Hepatocyte (in vitro differentiated cells): ENCODE measurements around the gene DERL3. TPM values are rescaled to one million over a fixed set of nuclear protein-coding genes. Genes with fewer than 3 reads are reported as not detected.
A peak's percentile ranks its signal among the peaks of the same experiment; 100 is the strongest.

ENCODE experiments used
- DNase-seq: peaks from one replicate; pipeline ENCODE4 v3.0.0-alpha.2; 2016; ENCODE audit warnings: low spot score
- H2AFZ ChIP-seq: fragments of 200-600 bp; sonication (generic); 2 replicates; pipeline ENCODE4 v1.6.0; 2016; ENCODE audit warnings: antibody characterized with exemption, mild to moderate bottlenecking
- H3K27ac ChIP-seq: fragments of 200-600 bp; sonication (generic); 2 replicates; pipeline ENCODE4 v1.5.1; 2016; ENCODE audit warnings: mild to moderate bottlenecking
- H3K27me3 ChIP-seq: fragments of 200-600 bp; sonication (generic); 2 replicates; pipeline ENCODE4 v1.6.1; 2016
- H3K36me3 ChIP-seq: fragments of 200-600 bp; sonication (generic); replicated peaks from 2 replicates; pipeline ENCODE4 v1.5.1; 2016; ENCODE audit warnings: low read depth; ENCODE audit not compliant: insufficient read depth
- H3K4me1 ChIP-seq: fragments of 200-600 bp; sonication (generic); 2 replicates; pipeline ENCODE4 v1.5.1; 2016; ENCODE audit warnings: mild to moderate bottlenecking, moderate library complexity; ENCODE audit not compliant: insufficient read depth
- H3K4me2 ChIP-seq: fragments of 200-600 bp; sonication (generic); 2 replicates; pipeline ENCODE4 v1.6.0; 2016
- H3K4me3 ChIP-seq: fragments of 200-600 bp; sonication (generic); 2 replicates; pipeline ENCODE4 v1.5.1; 2016; ENCODE audit warnings: mild to moderate bottlenecking
- H3K79me2 ChIP-seq: fragments of 200-600 bp; sonication (generic); 2 replicates; pipeline ENCODE4 v1.6.0; 2017; ENCODE audit warnings: mild to moderate bottlenecking
- H3K9me2 ChIP-seq: fragments of 200-600 bp; sonication (generic); replicated peaks from 2 replicates; pipeline ENCODE4 v1.6.0; 2017; ENCODE audit warnings: mild to moderate bottlenecking; ENCODE audit not compliant: insufficient read depth
- H3K9me3 ChIP-seq: fragments of 200-600 bp; sonication (generic); 2 replicates; pipeline ENCODE4 v1.5.1; 2016; ENCODE audit warnings: low read depth, mild to moderate bottlenecking
- H4K20me1 ChIP-seq: fragments of 200-600 bp; sonication (generic); 2 replicates; pipeline ENCODE4 v1.6.0; 2016; ENCODE audit warnings: mild to moderate bottlenecking; ENCODE audit not compliant: insufficient read depth, poor library complexity, severe bottlenecking
- CTCF ChIP-seq: fragments of 200-600 bp; sonication (generic); IDR thresholded peaks from 2 replicates; pipeline ENCODE4 v1.5.1; 2016; ENCODE audit warnings: antibody characterized with exemption, mild to moderate bottlenecking; ENCODE audit not compliant: poor library complexity
- EZH2 ChIP-seq: fragments of 200-600 bp; sonication (generic); IDR thresholded peaks from 2 replicates; pipeline ENCODE4 v1.6.1; 2016; ENCODE audit warnings: antibody characterized with exemption, mild to moderate bottlenecking, borderline replicate concordance
- EZH2phosphoT487 ChIP-seq: fragments of 200-600 bp; sonication (generic); IDR thresholded peaks from one replicate; pipeline ENCODE4 v1.6.1; 2018; ENCODE audit warnings: antibody characterized with exemption, mild to moderate bottlenecking, low read depth, moderate library complexity; ENCODE audit not compliant: unreplicated experiment, severe bottlenecking
- WGBS: methylation state at CpG from one replicate; pipeline ENCODE4 v1.1.6; 2016; ENCODE audit warnings: low lambda C conversion rate; ENCODE audit errors: missing lambda C conversion rate; 5-methylcytosine and 5-hydroxymethylcytosine counted together
- polyA plus RNA-seq: library from polyadenylated mRNA; unstranded; fragments of >200 nt; fragmentation: Nextera tagmentation; extraction: Ambion mirVana; gene quantifications from 2 replicates; pipeline ENCODE4 v1.2.1, GENCODE V29; 2016
- total RNA-seq: library from RNA; depleted of rRNA; stranded (reverse); fragments of >200 nt; gene quantifications from 2 replicates; pipeline ENCODE4 v1.2.3, GENCODE V29; 2014

Gene DERL3
- total and polyA plus RNA-seq, 2 experiments from 2014 or later, result 1.6 to 6.1 TPM

DNA sequence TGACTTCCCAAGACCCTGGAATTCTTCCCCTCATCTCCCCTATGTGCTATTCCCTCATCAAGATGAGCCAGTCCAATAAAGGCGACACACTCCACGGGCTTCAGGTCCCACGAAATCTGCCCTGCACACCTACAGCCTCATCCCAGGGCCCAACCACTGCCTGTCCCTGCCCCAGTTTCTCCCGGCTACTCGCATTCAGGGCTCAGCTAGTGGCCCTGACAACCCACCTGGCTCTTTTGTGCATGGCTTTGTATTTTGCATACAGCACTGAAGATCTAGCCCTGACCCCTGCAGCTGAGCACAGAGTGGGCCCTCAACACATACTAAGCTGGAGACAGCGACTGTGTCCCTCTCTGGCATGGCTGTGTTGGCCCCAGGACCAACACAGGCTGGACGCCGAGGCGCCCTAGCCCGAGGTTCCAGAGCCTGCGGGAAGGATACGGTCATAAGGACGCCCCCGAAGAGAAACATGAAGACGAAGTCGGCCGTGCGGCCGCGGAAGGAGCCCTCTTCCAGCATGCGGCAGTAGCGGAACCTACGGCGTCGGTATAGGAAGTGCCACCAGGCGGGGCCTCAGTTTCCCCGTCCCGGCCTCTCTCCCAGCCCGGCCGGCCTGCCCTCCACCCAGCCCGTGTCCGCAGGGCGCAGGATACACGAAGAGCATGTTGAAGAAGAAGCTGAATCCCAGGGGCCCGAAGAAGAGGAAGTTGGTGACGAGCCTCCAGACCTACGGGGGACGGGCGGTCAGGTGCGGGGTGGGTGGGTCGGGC is 710 bp downstream of the DERL3 start:
- Histone ChIP-seq H3K4me2 (peak overlapping the region; percentile 81), H2AFZ (no peak overlapping the region), H3K4me3 (no peak overlapping the region), H3K79me2 (no peaks in the 10 kb centered on the region), H3K9me2 (no peaks in the 10 kb centered on the region), H3K4me1 (peaks cover 25% of the 10 kb centered on the region), H3K27me3 (no peaks in the 10 kb centered on the region), H3K27ac (no peak overlapping the region), H3K9me3 (no peaks in the 10 kb centered on the region), H3K36me3 (no peaks in the 10 kb centered on the region), H4K20me1 (no peaks in the 10 kb centered on the region)
- TF ChIP-seq CTCF (no peak), EZH2 (no peak), EZH2phosphoT487 (no peak)
- no peak for DNase-seq
- 34% methylated on average over 41 of the region's 41 CpGs for WGBS

DNA sequence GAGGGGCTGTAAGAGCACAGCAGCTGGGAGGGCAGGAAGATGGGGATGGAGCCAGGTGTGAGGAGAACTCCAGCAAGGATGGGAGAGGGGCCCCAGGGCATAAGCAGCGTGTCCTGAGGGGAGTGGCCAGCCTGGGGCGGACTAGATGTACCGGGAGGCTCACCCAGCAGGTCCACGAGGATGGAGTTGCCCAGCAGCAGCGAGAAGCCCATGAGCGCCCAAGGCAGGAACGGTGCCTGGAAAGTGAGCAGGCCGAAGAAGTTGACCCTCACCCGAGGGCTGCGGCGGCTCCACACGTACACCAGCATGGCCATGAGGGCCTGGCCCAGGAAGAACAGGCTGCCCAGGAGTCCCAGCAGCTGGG is 1.3 kb downstream of the DERL3 start:
- Histone ChIP-seq H3K4me3 (no peak overlapping the region), H3K27me3 (no peaks in the 10 kb centered on the region), H3K79me2 (no peaks in the 10 kb centered on the region), H3K9me3 (no peaks in the 10 kb centered on the region), H4K20me1 (no peaks in the 10 kb centered on the region), H3K36me3 (no peaks in the 10 kb centered on the region), H3K27ac (no peak overlapping the region), H2AFZ (no peak overlapping the region), H3K4me1 (peaks cover 21% of the 10 kb centered on the region), H3K9me2 (no peaks in the 10 kb centered on the region), H3K4me2 (no peak overlapping the region)
- TF ChIP-seq EZH2 (no peak), CTCF (no peak), EZH2phosphoT487 (no peak)
- DNase-seq, result no peak
- WGBS, result 88% methylated on average over 12 of the region's 12 CpGs

DNA sequence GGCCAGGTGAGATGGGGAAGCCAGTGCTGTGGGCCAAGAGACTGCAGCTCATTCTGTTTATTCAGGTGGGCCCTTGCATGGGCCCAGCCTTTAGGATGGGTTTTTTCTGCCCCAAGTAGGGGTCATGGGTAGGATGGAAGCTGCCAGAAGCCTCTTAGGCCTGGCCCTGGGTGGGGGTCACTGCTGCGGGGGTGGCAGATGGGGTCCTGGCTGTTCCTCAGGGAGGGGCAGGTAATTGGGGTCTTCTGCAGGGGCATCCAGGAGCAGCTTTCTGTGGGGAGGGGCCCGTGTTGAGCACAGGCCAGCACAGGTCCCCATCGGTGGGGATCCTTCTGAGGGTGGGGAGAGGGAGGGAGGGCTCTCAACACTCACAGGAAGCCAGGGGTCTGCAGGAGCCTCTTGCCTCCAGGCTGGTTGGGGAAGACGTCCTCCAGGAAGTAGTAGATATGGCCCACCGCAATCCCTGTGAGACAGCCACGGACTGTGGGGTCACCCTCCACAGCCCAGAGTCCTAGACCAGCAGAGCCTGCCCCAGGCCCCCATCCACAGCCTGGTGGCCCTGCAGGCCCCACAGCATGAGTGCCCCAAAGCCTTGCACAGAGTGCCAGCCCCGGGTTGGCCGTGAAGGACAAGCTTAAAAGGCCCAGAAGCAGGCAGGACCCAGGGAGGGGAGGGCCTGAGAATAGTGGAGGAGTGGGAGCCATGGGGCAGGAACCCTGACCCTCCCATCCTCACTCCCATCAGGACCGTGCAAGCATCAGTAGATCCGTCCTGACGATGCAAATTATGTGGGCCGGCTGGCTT is 1.9 kb downstream of the DERL3 start:
- no peak for DNase-seq
- no peaks in the 10 kb centered on the region for H3K36me3 ChIP-seq
- no peaks in the 10 kb centered on the region for H3K9me2 ChIP-seq
- H3K27me3 ChIP-seq, result no peaks in the 10 kb centered on the region
- 84% methylated on average over 9 of the region's 12 CpGs for WGBS
- no peaks in the 10 kb centered on the region for H4K20me1 ChIP-seq
- H2AFZ ChIP-seq, result no peak overlapping the region
- no peak overlapping the region for H3K4me2 ChIP-seq
- H3K4me1 ChIP-seq, result peaks cover 17% of the 10 kb centered on the region
- no peak for TF ChIP-seq CTCF
- H3K27ac ChIP-seq, result no peak overlapping the region
- no peaks in the 10 kb centered on the region for H3K79me2 ChIP-seq
- H3K4me3 ChIP-seq, result no peak overlapping the region
- H3K9me3 ChIP-seq, result no peaks in the 10 kb centered on the region
